Fibroblast of skin of right quadriceps (primary cell): ENCODE results near the gene CCSER1.
"Not testable (repeated sequence)": the region's sequence is repeated elsewhere in the genome, so short reads cannot be mapped to it uniquely, and the experiment has no call there.

Experiments used
- DNase-seq: peaks from one replicate; pipeline ENCODE4 v3.0.0-alpha.2; 2013

Gene CCSER1

GRCh38 chr4:90852237-90852636 is 725.0 kb downstream of the CCSER1 start:
- DNase-seq = no peak

GRCh38 chr4:90855111-90855510 is 727.9 kb downstream of the CCSER1 start:
- DNase-seq = peak; percentile 13

GRCh38 chr4:90857081-90857820 is 730.1 kb downstream of the CCSER1 start:
- DNase-seq = no peak

GRCh38 chr4:90875791-90876190 is 748.6 kb downstream of the CCSER1 start:
- DNase-seq = no peak

- no peak for DNase-seq
Observed at GRCh38 chr4:90876296-90876695, 749.1 kb downstream of the CCSER1 start.

GRCh38 chr4:90883519-90883918 is 756.3 kb downstream of the CCSER1 start:
- DNase-seq = no peak

- DNase-seq = no peak
Observed at GRCh38 chr4:90888571-90888970, 761.4 kb downstream of the CCSER1 start.

GRCh38 chr4:90889171-90889570 is 762.0 kb downstream of the CCSER1 start:
- DNase-seq = no peak

GRCh38 chr4:90903413-90903812 is 776.2 kb downstream of the CCSER1 start:
- not testable (repeated sequence) for DNase-seq

- no peak for DNase-seq
Observed at GRCh38 chr4:90904021-90904420, 776.8 kb downstream of the CCSER1 start.

GRCh38 chr4:90906239-90906638 is 779.0 kb downstream of the CCSER1 start:
- no peak for DNase-seq

GRCh38 chr4:90911724-90912434 is 784.7 kb downstream of the CCSER1 start:
- not testable (repeated sequence) for DNase-seq

GRCh38 chr4:90922174-90922573 is 795.0 kb downstream of the CCSER1 start:
- no peak for DNase-seq

- no peak for DNase-seq
Observed at GRCh38 chr4:90926957-90927356, 799.8 kb downstream of the CCSER1 start.

- no peak for DNase-seq
Observed at GRCh38 chr4:90943311-90943710, 816.1 kb downstream of the CCSER1 start.

- DNase-seq = no peak
Observed at GRCh38 chr4:90946945-90947344, 819.8 kb downstream of the CCSER1 start.

GRCh38 chr4:90950385-90950841 is 823.2 kb downstream of the CCSER1 start:
- DNase-seq = no peak

GRCh38 chr4:90951037-90951436 is 823.8 kb downstream of the CCSER1 start:
- DNase-seq = peak; percentile 52

GRCh38 chr4:90958256-90958895 is 831.2 kb downstream of the CCSER1 start:
- peak; percentile 92 for DNase-seq

- DNase-seq = no peak
Observed at GRCh38 chr4:90960433-90960832, 833.2 kb downstream of the CCSER1 start.

GRCh38 chr4:90960840-90961239 is 833.6 kb downstream of the CCSER1 start:
- DNase-seq = no peak

GRCh38 chr4:90970021-90970420 is 842.8 kb downstream of the CCSER1 start:
- DNase-seq = no peak

GRCh38 chr4:90977726-90978125 is 850.5 kb downstream of the CCSER1 start:
- DNase-seq = no peak

GRCh38 chr4:90979556-90979955 is 852.4 kb downstream of the CCSER1 start:
- DNase-seq = no peak
